ENCODE results near the gene CCDC59. TPM values are rescaled to one million over a fixed set of nuclear protein-coding genes. Genes with fewer than 3 reads are reported as not detected.
A peak's percentile ranks its signal among the peaks of the same experiment; 100 is the strongest.

Gene CCDC59
- total RNA-seq, 1 donor = 57.1 TPM

DNA sequence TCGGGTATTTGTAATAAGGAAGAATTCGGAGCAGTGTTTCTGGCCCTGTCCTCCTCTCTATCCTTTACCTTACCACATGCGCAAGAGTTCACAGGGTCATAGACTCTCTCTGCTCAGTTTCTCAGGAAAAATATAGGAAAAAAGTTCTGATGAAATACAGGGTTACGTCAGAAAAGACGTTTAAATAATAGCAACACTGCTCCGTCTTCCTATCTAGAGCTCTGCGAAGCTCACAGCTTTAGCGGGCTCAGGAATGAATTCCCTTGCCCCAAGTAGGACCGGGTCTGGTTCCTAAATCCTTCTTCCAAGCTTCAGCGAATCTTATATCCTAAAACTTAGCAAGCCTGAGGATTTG is 365 bp downstream of the CCDC59 start:
- TF ChIP-seq, protein P1, sequence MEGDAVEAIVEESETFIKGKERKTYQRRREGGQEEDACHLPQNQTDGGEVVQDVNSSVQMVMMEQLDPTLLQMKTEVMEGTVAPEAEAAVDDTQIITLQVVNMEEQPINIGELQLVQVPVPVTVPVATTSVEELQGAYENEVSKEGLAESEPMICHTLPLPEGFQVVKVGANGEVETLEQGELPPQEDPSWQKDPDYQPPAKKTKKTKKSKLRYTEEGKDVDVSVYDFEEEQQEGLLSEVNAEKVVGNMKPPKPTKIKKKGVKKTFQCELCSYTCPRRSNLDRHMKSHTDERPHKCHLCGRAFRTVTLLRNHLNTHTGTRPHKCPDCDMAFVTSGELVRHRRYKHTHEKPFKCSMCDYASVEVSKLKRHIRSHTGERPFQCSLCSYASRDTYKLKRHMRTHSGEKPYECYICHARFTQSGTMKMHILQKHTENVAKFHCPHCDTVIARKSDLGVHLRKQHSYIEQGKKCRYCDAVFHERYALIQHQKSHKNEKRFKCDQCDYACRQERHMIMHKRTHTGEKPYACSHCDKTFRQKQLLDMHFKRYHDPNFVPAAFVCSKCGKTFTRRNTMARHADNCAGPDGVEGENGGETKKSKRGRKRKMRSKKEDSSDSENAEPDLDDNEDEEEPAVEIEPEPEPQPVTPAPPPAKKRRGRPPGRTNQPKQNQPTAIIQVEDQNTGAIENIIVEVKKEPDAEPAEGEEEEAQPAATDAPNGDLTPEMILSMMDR (IDR thresholded peaks at IDR 0.05; ENCODE audit: insufficient read depth, low read length) = no peak
- DNase-seq (ENCODE audit: low read depth) = no peak
- H3K4me3 ChIP-seq (ENCODE audit: low read depth, low read length) = peak overlapping the region; percentile 98

DNA sequence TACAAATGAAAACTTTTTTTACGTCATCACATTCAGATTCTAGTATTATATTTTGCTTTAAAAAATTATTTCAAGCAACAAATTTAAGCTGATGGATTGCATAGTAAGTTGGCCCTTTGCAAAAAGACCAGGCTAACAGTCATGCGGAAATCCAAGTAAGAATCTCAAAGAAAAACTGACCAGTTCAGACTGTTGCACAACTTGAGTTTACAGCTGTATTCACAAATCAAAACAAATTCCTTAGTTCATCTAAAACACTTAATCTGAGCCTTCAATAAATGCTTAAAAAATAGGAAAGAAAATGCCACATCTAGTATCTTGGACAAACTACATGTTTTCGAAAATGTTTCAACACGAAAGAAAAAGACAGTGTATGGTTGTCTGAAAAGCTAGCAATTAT is 847 bp downstream of the CCDC59 start:
- H3K4me3 ChIP-seq (ENCODE audit: low read depth, low read length) = peak overlapping the region; percentile 98
- TF ChIP-seq, protein P1 (IDR thresholded peaks at IDR 0.05; ENCODE audit: insufficient read depth, low read length) = no peak
- DNase-seq (ENCODE audit: low read depth) = no peak

DNA sequence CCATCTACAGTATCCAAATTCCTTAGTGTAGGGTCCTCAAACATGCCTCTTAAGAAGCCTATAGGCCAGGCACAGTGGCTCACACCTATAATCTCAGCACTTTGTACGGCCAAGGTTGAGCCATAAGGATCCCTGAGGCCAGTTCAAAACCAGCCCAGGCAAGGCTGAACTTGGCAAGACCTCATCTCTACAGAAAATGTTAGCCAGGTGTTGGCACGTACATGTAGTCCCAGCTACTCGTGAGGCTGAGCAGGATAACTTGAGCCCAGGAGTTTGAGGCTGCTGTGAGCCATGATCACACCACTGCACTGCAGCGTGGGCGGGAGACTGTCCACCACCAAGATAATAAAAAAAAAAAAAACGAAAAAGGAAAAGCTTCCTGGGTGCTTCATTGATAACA is 6.8 kb downstream of the CCDC59 start:
- no peak for DNase-seq (ENCODE audit: low read depth)
- no peak overlapping the region for H3K4me3 ChIP-seq (ENCODE audit: low read depth, low read length)
- TF ChIP-seq, protein P1 (IDR thresholded peaks at IDR 0.05; ENCODE audit: insufficient read depth, low read length) = no peak

DNA sequence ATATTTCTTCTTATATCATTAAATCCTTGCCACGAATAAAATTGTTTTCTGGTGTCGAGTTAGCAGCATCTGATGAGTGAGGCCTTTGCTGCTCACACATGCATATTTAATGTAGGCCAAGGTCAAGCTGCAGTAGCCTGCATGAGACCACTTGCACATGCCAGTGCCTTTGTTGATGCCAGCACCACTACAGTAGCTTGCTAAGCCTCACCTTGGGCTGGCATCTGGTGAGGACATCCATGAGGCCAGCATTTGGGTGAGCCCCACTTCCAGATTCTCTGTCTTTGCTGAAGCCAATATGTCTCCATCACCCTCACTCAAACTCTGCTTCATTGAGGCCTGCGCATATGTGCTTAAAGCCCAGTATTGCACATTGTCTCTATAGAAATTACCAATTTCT is 8.0 kb downstream of the CCDC59 start:
- TF ChIP-seq, protein P1 (IDR thresholded peaks at IDR 0.05; ENCODE audit: insufficient read depth, low read length) = no peak
- no peak for DNase-seq (ENCODE audit: low read depth)
- no peak overlapping the region for H3K4me3 ChIP-seq (ENCODE audit: low read depth, low read length)

DNA sequence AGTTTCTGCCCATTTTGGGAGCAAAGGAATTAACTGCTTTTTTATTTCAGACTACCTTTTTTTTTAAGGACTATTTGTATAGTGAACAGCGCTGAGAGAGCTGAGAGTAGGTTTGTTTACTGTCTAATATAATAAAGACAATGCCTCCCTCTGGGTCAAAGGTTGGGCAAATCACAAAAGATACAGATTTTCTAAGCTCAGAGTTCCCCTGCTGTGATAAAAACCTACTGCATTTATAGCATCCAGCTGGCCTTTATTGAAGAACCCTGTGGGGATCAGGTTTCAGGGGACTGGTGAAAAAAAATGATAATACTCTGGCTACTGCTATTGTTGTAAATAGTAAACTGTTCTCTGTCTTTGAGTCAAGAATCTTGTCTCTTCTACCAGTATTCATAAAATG is 28.7 kb downstream of the CCDC59 start:
- DNase-seq (ENCODE audit: low read depth) = no peak
- H3K4me3 ChIP-seq (ENCODE audit: low read depth, low read length) = no peak overlapping the region
- TF ChIP-seq, protein P1 (IDR thresholded peaks at IDR 0.05; ENCODE audit: insufficient read depth, low read length) = no peak

DNA sequence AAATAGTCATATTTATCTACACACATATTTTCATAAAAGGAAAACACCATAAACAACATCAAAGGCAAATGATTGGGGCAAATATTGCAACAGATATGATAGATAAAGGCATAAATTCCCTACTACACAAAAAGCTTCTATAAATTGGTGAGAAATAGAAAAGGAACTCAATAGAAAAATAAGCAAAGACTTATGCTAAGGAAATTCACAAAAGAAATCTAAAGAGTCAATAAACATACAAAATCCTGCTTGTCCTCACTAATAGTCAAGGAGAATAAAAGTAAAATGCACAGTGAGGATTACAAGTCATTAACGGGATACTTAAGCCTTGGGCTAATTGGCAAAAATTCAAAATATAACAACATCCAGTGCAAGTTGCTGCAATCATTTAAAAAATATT is 30.3 kb downstream of the CCDC59 start:
- H3K4me3 ChIP-seq (ENCODE audit: low read depth, low read length) = no peak overlapping the region
- TF ChIP-seq, protein P1 (IDR thresholded peaks at IDR 0.05; ENCODE audit: insufficient read depth, low read length) = no peak
- no peak for DNase-seq (ENCODE audit: low read depth)

DNA sequence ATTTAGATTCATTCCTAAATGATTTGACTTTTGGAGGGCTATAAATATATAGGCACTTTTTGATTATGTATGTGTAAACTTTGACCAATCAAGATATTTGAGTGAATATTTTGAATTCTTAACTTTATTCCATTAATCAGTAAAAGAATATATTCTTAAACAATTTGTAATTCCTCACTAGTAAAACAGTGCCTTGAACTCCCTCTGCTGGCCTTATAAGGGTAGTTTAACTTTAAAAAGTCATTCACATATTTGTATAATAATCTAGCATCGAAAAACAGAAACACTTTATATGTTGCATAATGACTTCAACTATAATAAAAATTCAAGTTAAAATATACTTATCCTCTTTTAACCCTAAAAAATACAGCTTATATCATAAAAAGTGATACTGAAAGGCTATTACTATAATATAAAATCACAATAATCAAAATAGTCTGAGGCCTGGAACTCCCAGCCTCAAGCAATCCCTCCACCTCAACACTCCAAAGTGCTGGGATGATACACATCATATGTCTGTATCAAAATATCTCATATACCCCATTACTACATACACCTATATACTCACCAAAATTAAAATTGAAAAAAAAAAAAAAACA is 31.2 kb downstream of the CCDC59 start:
- DNase-seq (ENCODE audit: low read depth) = peak; percentile 59
- no peak overlapping the region for H3K4me3 ChIP-seq (ENCODE audit: low read depth, low read length)
- TF ChIP-seq, protein P1 (IDR thresholded peaks at IDR 0.05; ENCODE audit: insufficient read depth, low read length) = peak; percentile 55
